Loucy (cell line): ENCODE results near the gene SCFD1.

ENCODE experiments used
- CTCF ChIP-seq: fragments of 200-600 bp; sonication (generic); conservative IDR thresholded peaks from 2 replicates; pipeline ENCODE4 v1.5.1; 2014; ENCODE audit warnings: mild to moderate bottlenecking, antibody characterized with exemption, low read length
- EZH2phosphoT487 ChIP-seq: fragments of 200-600 bp; IDR thresholded peaks from 2 replicates; pipeline ENCODE4 v1.6.1; 2018; ENCODE audit warnings: antibody characterized with exemption, mild to moderate bottlenecking, moderate library complexity, borderline replicate concordance

- TF ChIP-seq CTCF: no peak
- no peak for TF ChIP-seq EZH2phosphoT487
Measured at GRCh38 chr14:30678926-30679431, 56.9 kb downstream of the SCFD1 start.
